Upper lobe of right lung (tissue), 1 donor: Measurements from ENCODE around the gene ANAPC5. TPM values are rescaled to one million over a fixed set of nuclear protein-coding genes. Genes with fewer than 3 reads are reported as not detected.
"Not testable (repeated sequence)": the region's sequence is repeated elsewhere in the genome, so short reads cannot be mapped to it uniquely, and the experiment has no call there.

Experiments
- ATAC-seq: fragments of 200-7000 bp; cut with Tn5 transposase; one replicate; pipeline ENCODE4 v1.9.1; 2020; ENCODE audit warnings: mild to moderate bottlenecking, moderate library complexity
- DNase-seq: peaks from one replicate; pipeline ENCODE4 v3.0.0-alpha.2; 2020
- H3K27ac ChIP-seq: fragments of 200-600 bp; one replicate; pipeline ENCODE4 v1.8.0; 2022
- H3K27me3 ChIP-seq: fragments of 200-600 bp; one replicate; pipeline ENCODE4 v1.8.0; 2022; ENCODE audit warnings: mild to moderate bottlenecking
- H3K36me3 ChIP-seq: fragments of 200-600 bp; one replicate; pipeline ENCODE4 v1.8.0; 2022
- H3K4me1 ChIP-seq: fragments of 200-600 bp; one replicate; pipeline ENCODE4 v1.8.0; 2022
- H3K4me3 ChIP-seq: fragments of 200-600 bp; one replicate; pipeline ENCODE4 v1.8.0; 2022; ENCODE audit warnings: mild to moderate bottlenecking
- H3K9me3 ChIP-seq: fragments of 200-600 bp; one replicate; pipeline ENCODE4 v1.8.0; 2022
- CTCF ChIP-seq: fragments of 200-600 bp; IDR thresholded peaks from one replicate; pipeline ENCODE4 v1.8.0; 2022; ENCODE audit warnings: antibody characterized with exemption
- intact Hi-C: fragments of 100-400 bp; cut with DNase I; formaldehyde crosslinking; loops from one replicate; pipeline ENCODE4 v1.11.0; 2022
- total RNA-seq: library from RNA; stranded (reverse); fragmentation: NEBNext Ultra II Directional; extraction: Animal tissue kit (Norgen Biotek cat#: 25700); gene quantifications from one replicate; pipeline ENCODE4 v1.2.1, GENCODE V29; 2021
- donor health status: DM: no; HTN: yes; CAD: no; lungs with severe emphysema.

Gene ANAPC5
- total RNA-seq, 1 donor from 2014 or later = 83.8 TPM

DNA sequence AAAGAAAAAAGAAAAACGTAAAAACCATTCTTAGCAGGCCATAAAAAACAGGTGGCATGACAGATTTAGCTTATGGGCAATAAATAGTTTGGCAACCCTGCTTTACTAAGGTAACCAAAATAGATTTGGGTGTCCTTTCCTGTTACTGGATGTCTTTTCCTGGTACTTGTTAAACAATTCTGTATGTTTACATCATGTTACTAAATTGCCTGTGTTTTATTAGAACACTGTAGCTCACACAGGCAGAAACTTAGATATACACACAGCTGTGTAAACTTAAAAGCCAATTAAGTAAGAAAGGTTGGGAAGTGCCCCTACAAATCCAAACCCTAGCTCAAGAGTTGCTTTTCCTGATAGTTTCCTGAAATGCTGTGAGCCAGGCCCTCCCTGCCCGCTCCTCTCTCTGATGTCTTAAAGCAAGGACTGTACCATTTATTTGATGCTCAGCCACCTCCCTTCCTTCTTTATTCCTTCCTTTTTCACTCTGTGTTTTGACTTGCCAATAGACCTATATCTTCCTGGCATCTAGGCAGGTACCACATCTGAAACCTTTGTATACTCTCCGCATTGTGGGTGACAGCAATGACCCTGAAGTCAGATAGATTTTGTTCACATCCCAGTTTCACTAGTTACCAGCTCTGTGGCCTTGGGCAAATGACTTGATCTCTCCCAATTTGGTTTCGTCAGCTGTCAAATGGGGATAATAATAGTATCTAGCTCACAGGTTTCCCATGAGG, 52.0 kb downstream of the ANAPC5 start:
- DNase-seq = no peak
- peak overlapping the region; percentile 5 for H3K27ac ChIP-seq

DNA sequence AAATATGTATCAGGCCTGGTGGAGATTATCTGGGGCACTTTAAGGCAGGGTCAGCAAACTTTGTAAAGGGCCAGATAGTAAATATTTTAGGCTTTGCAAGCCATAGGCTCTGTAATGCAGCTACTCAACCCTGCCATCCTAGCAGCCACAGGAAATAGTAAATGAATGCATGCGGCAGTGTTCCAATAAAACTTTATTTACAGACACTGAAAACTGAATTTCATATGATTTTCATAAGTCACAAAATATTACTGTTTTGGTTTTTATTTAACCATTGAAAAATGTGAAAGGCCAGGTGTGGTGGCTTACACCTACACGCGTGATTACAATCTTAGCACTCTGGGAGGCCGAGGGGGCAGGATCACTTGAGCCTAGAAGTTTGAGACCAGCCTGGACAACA, 52.5 kb downstream of the ANAPC5 start:
- Histone ChIP-seq H3K27ac (no peak overlapping the region), H3K9me3 (no peaks in the 10 kb centered on the region), H3K4me1 (peaks cover 17% of the 10 kb centered on the region), H3K27me3 (no peaks in the 10 kb centered on the region), H3K4me3 (no peak overlapping the region), H3K36me3 (no peaks in the 10 kb centered on the region)
- no peak for DNase-seq
- TF ChIP-seq CTCF = no peak
- no peak for ATAC-seq
- intact Hi-C loops = no loop called here

More for the DNA sequence above, 52.0 kb downstream of the ANAPC5 start:
- Histone ChIP-seq H3K9me3 (no peaks in the 10 kb centered on the region), H3K27me3 (no peaks in the 10 kb centered on the region), H3K4me1 (peaks cover 11% of the 10 kb centered on the region), H3K4me3 (no peak overlapping the region), H3K36me3 (no peaks in the 10 kb centered on the region)
- intact Hi-C loops = no loop called here
- no peak for ATAC-seq
- TF ChIP-seq CTCF = no peak

- H3K4me3 ChIP-seq, intact Hi-C loops, ATAC-seq, H3K27ac ChIP-seq, H3K27me3 ChIP-seq, H3K9me3 ChIP-seq, DNase-seq, H3K36me3 ChIP-seq: not testable (repeated sequence)
- H3K4me1 ChIP-seq = peaks cover 17% of the 10 kb centered on the region
Observed at GRCh38 chr12:121298411-121298810, 53.8 kb downstream of the ANAPC5 start.

GRCh38 chr12:121297435-121297991, 54.7 kb downstream of the ANAPC5 start:
- no peak for TF ChIP-seq CTCF
- H3K4me1 ChIP-seq = peaks cover 17% of the 10 kb centered on the region
- peak overlapping the region; percentile 81 for H3K27ac ChIP-seq
- no peaks in the 10 kb centered on the region for H3K9me3 ChIP-seq
- H3K4me3 ChIP-seq = peak overlapping the region; percentile 95
- no peaks in the 10 kb centered on the region for H3K27me3 ChIP-seq
- ATAC-seq (peak; percentile 7), DNase-seq (peak; percentile 74)
- no peaks in the 10 kb centered on the region for H3K36me3 ChIP-seq
- intact Hi-C loops = no loop called here

DNA sequence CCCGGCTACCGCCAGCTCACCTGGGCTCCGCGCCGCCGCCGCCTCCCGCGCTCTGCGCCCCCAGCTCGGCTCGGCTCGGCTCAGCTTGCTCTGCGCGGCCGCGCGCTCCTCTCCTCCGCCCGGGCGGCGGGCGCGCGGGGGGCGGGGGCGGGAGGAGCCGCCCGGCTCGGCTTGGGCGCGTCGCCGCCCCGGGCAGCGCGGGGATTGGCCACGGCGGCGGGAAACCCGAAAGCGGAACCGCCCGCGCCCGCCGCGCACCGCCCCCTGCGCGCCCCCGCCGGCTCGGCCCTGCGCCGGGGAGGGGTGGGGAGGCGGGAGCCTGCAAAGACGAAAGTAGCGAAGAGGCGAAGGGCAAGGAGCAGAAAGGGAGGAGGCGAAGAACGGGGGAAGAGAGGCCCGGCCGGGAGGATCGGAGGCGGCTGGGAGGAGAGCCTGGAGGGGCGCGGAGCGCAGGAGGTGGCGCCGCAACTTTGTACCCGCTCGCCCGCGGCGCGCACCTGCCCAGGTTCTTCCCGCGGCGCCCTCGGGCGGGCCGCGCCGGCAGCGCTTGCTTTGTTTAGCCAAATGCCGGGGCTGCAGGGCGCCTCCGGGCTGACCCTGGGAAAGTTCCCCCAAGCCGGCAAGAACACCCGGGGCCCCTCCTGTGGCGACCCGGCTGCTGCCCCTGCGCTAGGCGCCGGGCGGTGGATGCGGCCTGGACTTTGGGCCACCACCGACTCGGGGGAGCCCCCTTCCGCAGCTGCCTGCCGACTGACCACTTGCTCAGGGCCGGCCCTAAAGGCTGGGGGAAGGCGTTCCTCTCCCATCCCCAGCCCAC, 55.4 kb downstream of the ANAPC5 start, which contains the start of gene CAMKK2:
CAMKK2 (minus strand) TSS at position 92 of the 817 bp plus-strand sequence. CDS start 22,183 bp downstream, outside the sequence.
- H3K4me1 ChIP-seq = peaks cover 17% of the 10 kb centered on the region

More for the DNA sequence above, 55.4 kb downstream of the ANAPC5 start, which contains the start of gene CAMKK2:
- DNase-seq (peak; percentile 94), ATAC-seq (peak; percentile 96)
- H3K4me3 ChIP-seq = peak within 1 kb of the TSS; percentile 95
- peak within 1 kb of the TSS; percentile 84 for H3K27ac ChIP-seq
- no peaks in the 10 kb centered on the region for H3K27me3 ChIP-seq
- intact Hi-C loops = no loop called here
- no peaks in the 10 kb centered on the region for H3K9me3 ChIP-seq
- H3K36me3 ChIP-seq = no peaks in the 10 kb centered on the region
- peak; percentile 35 for TF ChIP-seq CTCF
